Measurements from ENCODE around the gene OPTC. TPM values are rescaled to one million over a fixed set of nuclear protein-coding genes. Genes with fewer than 3 reads are reported as not detected.

OPTC gene
- polyA plus RNA-seq, 1 donor from 2014 or later, result not detected

DNA sequence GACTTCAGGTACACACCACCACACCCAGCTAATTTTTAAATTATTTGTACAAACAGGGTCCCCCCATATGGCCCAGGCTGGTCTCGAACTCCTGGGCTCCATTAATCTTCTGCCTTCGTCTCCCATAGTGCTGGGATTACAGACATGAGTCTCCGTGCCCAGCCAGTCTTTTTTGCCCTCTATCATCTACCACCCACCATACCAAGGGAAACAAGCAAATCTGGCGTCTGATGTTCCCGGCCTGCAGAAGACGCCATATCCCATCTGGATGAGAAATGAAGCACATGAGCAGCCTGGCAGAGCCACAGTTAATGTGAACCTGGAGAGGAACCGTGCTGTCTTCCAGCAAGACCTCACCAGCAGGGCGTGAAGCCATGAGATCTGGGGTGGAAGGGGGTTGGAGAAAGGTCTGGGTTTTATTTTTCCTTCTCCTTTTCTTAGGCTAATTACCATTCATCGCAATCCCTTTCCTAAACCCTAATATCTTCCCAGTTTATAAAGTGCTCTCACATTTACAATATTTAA, 20.1 kb upstream of the OPTC start:
- TF ChIP-seq, protein P1, sequence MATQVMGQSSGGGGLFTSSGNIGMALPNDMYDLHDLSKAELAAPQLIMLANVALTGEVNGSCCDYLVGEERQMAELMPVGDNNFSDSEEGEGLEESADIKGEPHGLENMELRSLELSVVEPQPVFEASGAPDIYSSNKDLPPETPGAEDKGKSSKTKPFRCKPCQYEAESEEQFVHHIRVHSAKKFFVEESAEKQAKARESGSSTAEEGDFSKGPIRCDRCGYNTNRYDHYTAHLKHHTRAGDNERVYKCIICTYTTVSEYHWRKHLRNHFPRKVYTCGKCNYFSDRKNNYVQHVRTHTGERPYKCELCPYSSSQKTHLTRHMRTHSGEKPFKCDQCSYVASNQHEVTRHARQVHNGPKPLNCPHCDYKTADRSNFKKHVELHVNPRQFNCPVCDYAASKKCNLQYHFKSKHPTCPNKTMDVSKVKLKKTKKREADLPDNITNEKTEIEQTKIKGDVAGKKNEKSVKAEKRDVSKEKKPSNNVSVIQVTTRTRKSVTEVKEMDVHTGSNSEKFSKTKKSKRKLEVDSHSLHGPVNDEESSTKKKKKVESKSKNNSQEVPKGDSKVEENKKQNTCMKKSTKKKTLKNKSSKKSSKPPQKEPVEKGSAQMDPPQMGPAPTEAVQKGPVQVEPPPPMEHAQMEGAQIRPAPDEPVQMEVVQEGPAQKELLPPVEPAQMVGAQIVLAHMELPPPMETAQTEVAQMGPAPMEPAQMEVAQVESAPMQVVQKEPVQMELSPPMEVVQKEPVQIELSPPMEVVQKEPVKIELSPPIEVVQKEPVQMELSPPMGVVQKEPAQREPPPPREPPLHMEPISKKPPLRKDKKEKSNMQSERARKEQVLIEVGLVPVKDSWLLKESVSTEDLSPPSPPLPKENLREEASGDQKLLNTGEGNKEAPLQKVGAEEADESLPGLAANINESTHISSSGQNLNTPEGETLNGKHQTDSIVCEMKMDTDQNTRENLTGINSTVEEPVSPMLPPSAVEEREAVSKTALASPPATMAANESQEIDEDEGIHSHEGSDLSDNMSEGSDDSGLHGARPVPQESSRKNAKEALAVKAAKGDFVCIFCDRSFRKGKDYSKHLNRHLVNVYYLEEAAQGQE (IDR thresholded peaks at IDR 0.05; ENCODE audit: borderline replicate concordance), result no peak
- TF ChIP-seq MXI1 (conservative IDR thresholded peaks at IDR 0.05; ENCODE audit: poor library complexity, severe bottlenecking) (no peak), RAD21 (conservative IDR thresholded peaks at IDR 0.05) (no peak), TAF1 (IDR thresholded peaks at IDR 0.05; ENCODE audit: low read depth) (no peak), POLR2AphosphoS5 (IDR thresholded peaks at IDR 0.05) (no peak), EZH2 (IDR thresholded peaks at IDR 0.05; ENCODE audit: borderline replicate concordance, insufficient read depth, low read length, poor library complexity, severe bottlenecking) (no peak), EP300 (conservative IDR thresholded peaks at IDR 0.05; ENCODE audit: poor library complexity, severe bottlenecking) (no peak), SMC3 (conservative IDR thresholded peaks at IDR 0.05; ENCODE audit: poor library complexity) (no peak)
- TF ChIP-seq, protein P2, sequence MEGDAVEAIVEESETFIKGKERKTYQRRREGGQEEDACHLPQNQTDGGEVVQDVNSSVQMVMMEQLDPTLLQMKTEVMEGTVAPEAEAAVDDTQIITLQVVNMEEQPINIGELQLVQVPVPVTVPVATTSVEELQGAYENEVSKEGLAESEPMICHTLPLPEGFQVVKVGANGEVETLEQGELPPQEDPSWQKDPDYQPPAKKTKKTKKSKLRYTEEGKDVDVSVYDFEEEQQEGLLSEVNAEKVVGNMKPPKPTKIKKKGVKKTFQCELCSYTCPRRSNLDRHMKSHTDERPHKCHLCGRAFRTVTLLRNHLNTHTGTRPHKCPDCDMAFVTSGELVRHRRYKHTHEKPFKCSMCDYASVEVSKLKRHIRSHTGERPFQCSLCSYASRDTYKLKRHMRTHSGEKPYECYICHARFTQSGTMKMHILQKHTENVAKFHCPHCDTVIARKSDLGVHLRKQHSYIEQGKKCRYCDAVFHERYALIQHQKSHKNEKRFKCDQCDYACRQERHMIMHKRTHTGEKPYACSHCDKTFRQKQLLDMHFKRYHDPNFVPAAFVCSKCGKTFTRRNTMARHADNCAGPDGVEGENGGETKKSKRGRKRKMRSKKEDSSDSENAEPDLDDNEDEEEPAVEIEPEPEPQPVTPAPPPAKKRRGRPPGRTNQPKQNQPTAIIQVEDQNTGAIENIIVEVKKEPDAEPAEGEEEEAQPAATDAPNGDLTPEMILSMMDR (IDR thresholded peaks at IDR 0.05; ENCODE audit: poor library complexity, severe bottlenecking), result no peak
- Histone ChIP-seq H3K4me2 (ENCODE audit: low read length) (no peak overlapping the region), H3F3A (ENCODE audit: insufficient read depth, low read length, poor library complexity, severe bottlenecking) (no peaks in the 10 kb centered on the region), H3K9me2 (ENCODE audit: insufficient read depth, low read length) (no peaks in the 10 kb centered on the region), H2AFZ (ENCODE audit: low read depth, low read length) (no peak overlapping the region), H3K27me3 (ENCODE audit: insufficient read depth, low read depth, low read length) (no peaks in the 10 kb centered on the region), H3K4me3 (ENCODE audit: low read length) (no peak overlapping the region), H3K27ac (ENCODE audit: low read length) (no peak overlapping the region), H3K36me3 (ENCODE audit: insufficient read depth, low read length) (no peaks in the 10 kb centered on the region), H3K9me3 (ENCODE audit: low read length) (no peaks in the 10 kb centered on the region), H3K9ac (ENCODE audit: low read length) (no peak overlapping the region), H3K79me2 (replicated peaks; ENCODE audit: insufficient read depth, low read length) (no peaks in the 10 kb centered on the region), H4K20me1 (ENCODE audit: insufficient read depth) (no peaks in the 10 kb centered on the region)

DNA sequence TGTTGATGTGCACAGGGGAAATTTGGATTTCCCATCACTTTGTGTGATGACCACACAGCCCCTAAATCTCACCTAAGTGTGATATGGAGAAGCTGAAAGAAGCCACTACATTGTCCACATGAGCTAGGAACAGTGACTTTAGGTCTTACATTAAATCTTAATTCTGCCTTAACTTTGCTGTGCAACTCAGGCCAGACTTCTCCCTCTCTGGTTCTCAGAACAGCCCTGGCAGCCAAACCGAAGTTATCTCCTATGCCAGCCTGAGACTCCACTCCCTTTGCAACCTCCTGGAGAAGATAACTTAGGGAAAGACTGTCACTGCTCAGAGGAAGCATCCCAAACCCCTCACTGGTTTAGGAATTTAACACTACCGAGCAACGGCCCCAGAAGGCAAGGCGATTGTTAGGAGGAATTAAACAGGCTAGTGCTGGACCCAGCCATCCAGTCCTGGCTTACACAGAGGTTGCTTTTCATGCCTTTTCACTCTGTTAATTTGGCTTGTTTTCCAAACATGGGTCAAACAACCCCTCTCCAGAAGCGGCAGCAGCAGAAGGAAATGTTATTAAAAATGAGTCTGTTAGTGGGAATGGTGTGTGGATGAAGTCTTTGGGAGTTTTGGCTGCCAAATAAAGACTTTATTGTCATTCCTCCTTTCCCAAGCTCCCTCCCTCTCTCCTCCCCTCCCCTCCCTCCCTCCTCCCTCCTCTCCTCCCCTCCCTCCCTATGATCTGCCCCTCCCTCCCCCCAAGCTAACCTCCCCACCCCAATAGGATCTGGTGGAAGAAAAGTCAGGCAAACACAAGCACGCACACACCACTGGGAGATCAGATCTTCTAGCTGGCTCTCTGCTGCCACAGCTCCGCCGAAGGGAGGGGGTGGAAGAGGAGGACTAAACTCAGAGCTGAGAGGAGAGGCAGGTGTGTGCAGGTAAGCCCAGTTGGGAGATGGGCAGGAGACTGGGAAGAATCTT, 18.7 kb upstream of the OPTC start, which contains the start of gene PRELP:
PRELP (plus strand) TSS at position 795 of the 970 bp plus-strand sequence. CDS start 7,379 bp downstream, outside the sequence.
- TF ChIP-seq TAF1 (IDR thresholded peaks at IDR 0.05; ENCODE audit: low read depth), result no peak
- no peak for TF ChIP-seq EZH2 (IDR thresholded peaks at IDR 0.05; ENCODE audit: borderline replicate concordance, insufficient read depth, low read length, poor library complexity, severe bottlenecking)
- no peak for TF ChIP-seq MXI1 (conservative IDR thresholded peaks at IDR 0.05; ENCODE audit: poor library complexity, severe bottlenecking)
- no peak for TF ChIP-seq POLR2AphosphoS5 (IDR thresholded peaks at IDR 0.05)
- TF ChIP-seq SMC3 (conservative IDR thresholded peaks at IDR 0.05; ENCODE audit: poor library complexity), result no peak
- TF ChIP-seq, protein P2 (IDR thresholded peaks at IDR 0.05; ENCODE audit: poor library complexity, severe bottlenecking), result no peak
- TF ChIP-seq EP300 (conservative IDR thresholded peaks at IDR 0.05; ENCODE audit: poor library complexity, severe bottlenecking), result no peak
- no peak for TF ChIP-seq RAD21 (conservative IDR thresholded peaks at IDR 0.05)
- TF ChIP-seq, protein P1 (IDR thresholded peaks at IDR 0.05; ENCODE audit: borderline replicate concordance), result no peak
- Histone ChIP-seq H3K4me2 (ENCODE audit: low read length) (no peak within 1 kb of the TSS), H3F3A (ENCODE audit: insufficient read depth, low read length, poor library complexity, severe bottlenecking) (no peaks in the 10 kb centered on the region), H3K79me2 (replicated peaks; ENCODE audit: insufficient read depth, low read length) (no peaks in the 10 kb centered on the region), H3K36me3 (ENCODE audit: insufficient read depth, low read length) (no peaks in the 10 kb centered on the region), H3K9me2 (ENCODE audit: insufficient read depth, low read length) (no peaks in the 10 kb centered on the region), H3K27ac (ENCODE audit: low read length) (no peak within 1 kb of the TSS), H3K27me3 (ENCODE audit: insufficient read depth, low read depth, low read length) (no peaks in the 10 kb centered on the region), H4K20me1 (ENCODE audit: insufficient read depth) (no peaks in the 10 kb centered on the region), H3K9ac (ENCODE audit: low read length) (no peak within 1 kb of the TSS), H2AFZ (ENCODE audit: low read depth, low read length) (no peak within 1 kb of the TSS), H3K9me3 (ENCODE audit: low read length) (no peaks in the 10 kb centered on the region), H3K4me3 (ENCODE audit: low read length) (no peak within 1 kb of the TSS)
